Lung (tissue), 12 donors: ENCODE data around the gene VWF. TPM values are rescaled to one million over a fixed set of nuclear protein-coding genes. Genes with fewer than 3 reads are reported as not detected.

Experiments
- ATAC-seq: fragments of 200-7000 bp; cut with Tn5 transposase; one replicate; pipeline ENCODE4 v1.9.1; 2020; ENCODE audit warnings: moderate number of reproducible peaks; ENCODE audit not compliant: insufficient read depth, low FRiP score
- DNase-seq, 3 donors: peaks; one replicate each; pipeline ENCODE4 v3.0.0-alpha.2; 2013 to 2017
- H3K27ac ChIP-seq, 2 donors: one replicate each; pipeline ENCODE4 v1.5.1; 2013; ENCODE audit warnings: mild to moderate bottlenecking in 2 of 2, moderate library complexity in 2 of 2, control low read depth in 1 of 2, inconsistent platforms in 1 of 2, low read depth in 1 of 2, low read length in 1 of 2
- H3K27me3 ChIP-seq, 3 donors: one replicate each; pipeline ENCODE4 v1.5.1; 2013; ENCODE audit warnings: low read length in 2 of 3; ENCODE audit not compliant: control insufficient read depth in 3 of 3, insufficient read depth in 3 of 3
- H3K36me3 ChIP-seq, 4 donors: one replicate each; pipeline ENCODE4 v1.5.1; 2013; ENCODE audit warnings: low read length in 4 of 4, mild to moderate bottlenecking in 1 of 4, moderate library complexity in 1 of 4; ENCODE audit not compliant: control insufficient read depth in 4 of 4, insufficient read depth in 4 of 4
- H3K4me1 ChIP-seq, 5 donors: one replicate each; pipeline ENCODE4 v1.5.1; 2013; ENCODE audit warnings: low read length in 5 of 5, mild to moderate bottlenecking in 2 of 5, moderate library complexity in 1 of 5; ENCODE audit not compliant: control insufficient read depth in 5 of 5, insufficient read depth in 5 of 5
- H3K4me3 ChIP-seq: one replicate; pipeline ENCODE4 v1.5.1; 2013; ENCODE audit warnings: mild to moderate bottlenecking, control low read depth, moderate library complexity
- H3K9ac ChIP-seq, 2 donors: one replicate each; pipeline ENCODE4 v1.5.1; 2013; ENCODE audit warnings: low read length in 2 of 2, control low read depth in 1 of 2; ENCODE audit not compliant: insufficient read depth in 1 of 2
- H3K9me3 ChIP-seq, 4 donors: one replicate each; pipeline ENCODE4 v1.5.1; 2013; ENCODE audit warnings: low read length in 3 of 4, mild to moderate bottlenecking in 1 of 4, moderate library complexity in 1 of 4; ENCODE audit not compliant: control insufficient read depth in 4 of 4, insufficient read depth in 3 of 4
- WGBS, 2 donors: extraction: QIAGEN DNeasy Blood & Tissue Kit; methylation state at CpG; one replicate each; pipeline ENCODE4 v1.1.7; 2013; 5-methylcytosine and 5-hydroxymethylcytosine counted together
- polyA plus RNA-seq, 2 donors: library from polyadenylated mRNA; stranded (reverse); fragments of 200-250 nt; gene quantifications; one replicate each; pipeline ENCODE4 v1.2.1, GENCODE V29; 2013
- total RNA-seq, 2 donors: library from RNA; depleted of rRNA in 1 of 2; stranded (reverse); fragments of >200 nt in 1 of 2; gene quantifications; one replicate each; pipeline ENCODE4 v1.2.1, GENCODE V29; 2014 to 2021
- TF ChIP-seq, protein P1 (sequence below): IDR thresholded peaks from 2 replicates; pipeline ENCODE4 v1.5.1; 2012; ENCODE audit warnings: mild to moderate bottlenecking; ENCODE audit errors: control extremely low read depth, extremely low read depth
- donor health status: control.
- donor health status: control.
- donor health status: Bipolar disorder and iron deficiency.
- donor health status: healthy.
- donor health status: DM: yes; HTN: yes; CAD: no.

The VWF gene
- total and polyA plus RNA-seq, 4 donors: 65.6 to 285 (median 249) TPM

- no peaks in the 10 kb centered on the region for H3K9me3 ChIP-seq
- no peak overlapping the region for H3K9ac ChIP-seq
- DNase-seq (no peak), ATAC-seq (no peak)
- TF ChIP-seq, protein P1, sequence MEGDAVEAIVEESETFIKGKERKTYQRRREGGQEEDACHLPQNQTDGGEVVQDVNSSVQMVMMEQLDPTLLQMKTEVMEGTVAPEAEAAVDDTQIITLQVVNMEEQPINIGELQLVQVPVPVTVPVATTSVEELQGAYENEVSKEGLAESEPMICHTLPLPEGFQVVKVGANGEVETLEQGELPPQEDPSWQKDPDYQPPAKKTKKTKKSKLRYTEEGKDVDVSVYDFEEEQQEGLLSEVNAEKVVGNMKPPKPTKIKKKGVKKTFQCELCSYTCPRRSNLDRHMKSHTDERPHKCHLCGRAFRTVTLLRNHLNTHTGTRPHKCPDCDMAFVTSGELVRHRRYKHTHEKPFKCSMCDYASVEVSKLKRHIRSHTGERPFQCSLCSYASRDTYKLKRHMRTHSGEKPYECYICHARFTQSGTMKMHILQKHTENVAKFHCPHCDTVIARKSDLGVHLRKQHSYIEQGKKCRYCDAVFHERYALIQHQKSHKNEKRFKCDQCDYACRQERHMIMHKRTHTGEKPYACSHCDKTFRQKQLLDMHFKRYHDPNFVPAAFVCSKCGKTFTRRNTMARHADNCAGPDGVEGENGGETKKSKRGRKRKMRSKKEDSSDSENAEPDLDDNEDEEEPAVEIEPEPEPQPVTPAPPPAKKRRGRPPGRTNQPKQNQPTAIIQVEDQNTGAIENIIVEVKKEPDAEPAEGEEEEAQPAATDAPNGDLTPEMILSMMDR: no peak
- H3K27ac ChIP-seq: no peak overlapping the region
- H3K36me3 ChIP-seq: peaks cover 0 to 9% (median 0%) of the 10 kb centered on the region in 4 donors
- no peaks in the 10 kb centered on the region for H3K4me1 ChIP-seq
- peaks cover 0 to 3% (median 0%) of the 10 kb centered on the region in 3 donors for H3K27me3 ChIP-seq
- no peak overlapping the region for H3K4me3 ChIP-seq
- WGBS, 2 donors: 76 to 81% methylated on average over 7 of the region's 7 CpGs
Measured at GRCh38 chr12:5963515-5963914, 161.0 kb downstream of the VWF start.

- no peak for DNase-seq
- Histone ChIP-seq H3K9me3 (peaks cover 0 to 3% (median 0%) of the 10 kb centered on the region in 4 donors), H3K9ac (no peak overlapping the region), H3K4me1 (no peaks in the 10 kb centered on the region), H3K27me3 (peaks cover 0 to 3% (median 0%) of the 10 kb centered on the region in 3 donors), H3K36me3 (peaks cover 0 to 2% (median 0%) of the 10 kb centered on the region in 4 donors), H3K4me3 (no peak overlapping the region), H3K27ac (no peak overlapping the region)
- ATAC-seq: no peak
- WGBS, 2 donors: 87 to 93% methylated on average over 4 of the region's 4 CpGs
- TF ChIP-seq, protein P1: no peak
Measured at GRCh38 chr12:5960783-5961182, 163.7 kb downstream of the VWF start.

GRCh38 chr12:5956987-5957386 lies 167.5 kb downstream of the VWF start:
- DNase-seq: no peak
- TF ChIP-seq, protein P1: no peak
- 94 to 95% methylated on average over 5 of the region's 5 CpGs for WGBS, 2 donors

DNA sequence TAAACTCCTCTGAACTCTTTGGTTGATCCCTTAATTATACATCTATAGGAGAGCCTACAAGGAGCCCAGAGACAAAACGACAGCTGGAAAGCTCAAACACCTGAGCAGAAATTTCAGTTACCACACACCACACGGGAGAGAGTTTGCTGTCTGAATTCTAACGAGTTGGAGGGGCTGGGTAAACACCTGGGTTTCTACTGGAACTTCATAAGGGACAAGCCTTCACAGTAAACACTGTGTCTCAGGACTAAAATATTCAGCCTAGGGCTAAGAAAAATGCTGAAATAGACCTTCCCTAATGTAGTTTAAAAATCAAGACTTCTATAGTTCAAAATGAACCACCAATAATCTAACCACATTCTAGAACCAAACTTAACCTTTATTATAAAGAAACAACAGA lies 169.8 kb downstream of the VWF start:
- Histone ChIP-seq H3K27me3 (peaks cover 0 to 2% (median 0%) of the 10 kb centered on the region in 3 donors), H3K27ac (no peak overlapping the region), H3K9ac (no peak overlapping the region), H3K4me3 (no peak overlapping the region), H3K4me1 (no peaks in the 10 kb centered on the region), H3K36me3 (peaks cover 0 to 2% (median 1%) of the 10 kb centered on the region in 4 donors), H3K9me3 (peaks cover 0 to 3% (median 0%) of the 10 kb centered on the region in 4 donors)
- TF ChIP-seq, protein P1: no peak
- 33 to 75% methylated on average over 3 of the region's 3 CpGs for WGBS, 2 donors
- DNase-seq (no peak), ATAC-seq (no peak)

More at GRCh38 chr12:5956987-5957386, 167.5 kb downstream of the VWF start:
- no peak overlapping the region for H3K27ac ChIP-seq
- peaks cover 0 to 2% (median 0%) of the 10 kb centered on the region in 3 donors for H3K27me3 ChIP-seq
- H3K4me1 ChIP-seq: no peaks in the 10 kb centered on the region
- no peak overlapping the region for H3K9ac ChIP-seq
- peaks cover 0 to 2% (median 1%) of the 10 kb centered on the region in 4 donors for H3K36me3 ChIP-seq
- H3K4me3 ChIP-seq: no peak overlapping the region
- peaks cover 0 to 3% (median 0%) of the 10 kb centered on the region in 4 donors for H3K9me3 ChIP-seq
- no peak for ATAC-seq
